GM12801 (cell line): ENCODE results near the gene HHIP.

Experiments
- CTCF ChIP-seq: IDR thresholded peaks from one replicate; pipeline ENCODE4 v1.5.1; 2011; ENCODE audit warnings: control low read depth; ENCODE audit not compliant: insufficient read length; ENCODE audit errors: extremely low read depth

Gene HHIP

GRCh38 chr4:144718958-144719512 lies 73.1 kb downstream of the HHIP start:
- no peak for TF ChIP-seq CTCF

- TF ChIP-seq CTCF, result no peak
These were observed 74.5 kb downstream of the HHIP start for GRCh38 chr4:144720491-144720890.

GRCh38 chr4:144721994-144722393 lies 76.0 kb downstream of the HHIP start:
- TF ChIP-seq CTCF, result no peak

GRCh38 chr4:144723471-144723870 lies 77.5 kb downstream of the HHIP start:
- TF ChIP-seq CTCF, result no peak

- no peak for TF ChIP-seq CTCF
These were observed 83.2 kb downstream of the HHIP start for GRCh38 chr4:144729175-144729574.

- no peak for TF ChIP-seq CTCF
These were observed 86.8 kb downstream of the HHIP start for GRCh38 chr4:144732584-144733428.

GRCh38 chr4:144733566-144733965 lies 87.6 kb downstream of the HHIP start:
- no peak for TF ChIP-seq CTCF
